GM23248 (cell line): ENCODE results near the gene DPP10. TPM values are rescaled to one million over a fixed set of nuclear protein-coding genes. Genes with fewer than 3 reads are reported as not detected.
"Not testable (repeated sequence)": the region's sequence is repeated elsewhere in the genome, so short reads cannot be mapped to it uniquely, and the experiment has no call there.

Source experiments
- DNase-seq: peaks from one replicate; pipeline ENCODE4 v3.0.0-alpha.2; 2015
- H2AFZ ChIP-seq: fragments of 200-600 bp; sonication (generic); 2 replicates; pipeline ENCODE4 v1.6.1; 2016; ENCODE audit warnings: antibody characterized with exemption
- H3F3A ChIP-seq: fragments of 200-600 bp; sonication (generic); 2 replicates; pipeline ENCODE4 v1.6.1; 2016; ENCODE audit warnings: mild to moderate bottlenecking, antibody characterized with exemption, mixed run types; ENCODE audit not compliant: insufficient read depth
- H3K27ac ChIP-seq: fragments of 200-600 bp; sonication (generic); 2 replicates; pipeline ENCODE4 v1.5.1; 2016; ENCODE audit warnings: mild to moderate bottlenecking
- H3K27me3 ChIP-seq: fragments of 200-600 bp; sonication (generic); replicated peaks from 2 replicates; pipeline ENCODE4 v1.6.1; 2016; ENCODE audit warnings: mild to moderate bottlenecking; ENCODE audit not compliant: insufficient read depth
- H3K36me3 ChIP-seq: fragments of 200-600 bp; sonication (generic); 2 replicates; pipeline ENCODE4 v1.6.1; 2016; ENCODE audit warnings: low read depth, mild to moderate bottlenecking
- H3K4me1 ChIP-seq: fragments of 200-600 bp; sonication (generic); 2 replicates; pipeline ENCODE4 v1.6.1; 2016; ENCODE audit warnings: mild to moderate bottlenecking; ENCODE audit not compliant: insufficient read depth
- H3K4me2 ChIP-seq: fragments of 200-600 bp; sonication (generic); one replicate; pipeline ENCODE4 v1.6.1; 2016; ENCODE audit warnings: mild to moderate bottlenecking; ENCODE audit not compliant: unreplicated experiment
- H3K4me3 ChIP-seq: fragments of 200-600 bp; sonication (generic); 2 replicates; pipeline ENCODE4 v1.5.1; 2016; ENCODE audit warnings: mild to moderate bottlenecking
- H3K79me2 ChIP-seq: fragments of 200-600 bp; sonication (generic); 2 replicates; pipeline ENCODE4 v1.6.1; 2016; ENCODE audit warnings: mild to moderate bottlenecking; ENCODE audit not compliant: insufficient read depth
- H3K9ac ChIP-seq: fragments of 200-600 bp; sonication (generic); 2 replicates; pipeline ENCODE4 v1.6.1; 2016; ENCODE audit warnings: mild to moderate bottlenecking
- H3K9me2 ChIP-seq: fragments of 200-600 bp; sonication (generic); 2 replicates; pipeline ENCODE4 v1.6.1; 2016; ENCODE audit warnings: mixed run types, mild to moderate bottlenecking, moderate library complexity; ENCODE audit not compliant: insufficient read depth
- H3K9me3 ChIP-seq: fragments of 200-600 bp; sonication (generic); one replicate; pipeline ENCODE4 v1.6.1; 2017; ENCODE audit warnings: low read depth
- H4K20me1 ChIP-seq: fragments of 200-600 bp; sonication (generic); 2 replicates; pipeline ENCODE4 v1.6.0; 2016; ENCODE audit not compliant: insufficient read depth
- EZH2 ChIP-seq: fragments of 200-600 bp; sonication (generic); IDR thresholded peaks from 2 replicates; pipeline ENCODE4 v1.6.1; 2018; ENCODE audit warnings: antibody characterized with exemption, mild to moderate bottlenecking; ENCODE audit not compliant: insufficient read depth, poor library complexity, severe bottlenecking
- EZH2phosphoT487 ChIP-seq: fragments of 200-600 bp; sonication (generic); IDR thresholded peaks from 2 replicates; pipeline ENCODE4 v1.6.1; 2018; ENCODE audit warnings: antibody characterized with exemption, moderate library complexity, mild to moderate bottlenecking, low read depth; ENCODE audit not compliant: insufficient read depth
- WGBS, 2 experiments: methylation state at CpG; one replicate each; pipeline ENCODE4 v1.1.6; 2015 to 2017; ENCODE audit warnings: low lambda C conversion rate in 2 of 2, low coverage in 1 of 2; ENCODE audit errors: missing lambda C conversion rate in 2 of 2; 5-methylcytosine and 5-hydroxymethylcytosine counted together
- in situ Hi-C: fragments of 300-500 bp; cut with MboI; formaldehyde crosslinking; loops from 2 replicates; pipeline ENCODE4 v1.15.0; 2020
- polyA plus RNA-seq: library from polyadenylated mRNA; unstranded; fragments of >200 nt; fragmentation: Nextera tagmentation; extraction: Ambion mirVana; gene quantifications from 2 replicates; pipeline ENCODE4 v1.2.1, GENCODE V29; 2016
- total RNA-seq: library from RNA; depleted of rRNA; stranded (reverse); fragments of >200 nt; shearing (Covaris generic); gene quantifications from 2 replicates; pipeline ENCODE4 v1.2.3, GENCODE V29; 2014

DPP10 gene
- total and polyA plus RNA-seq, 2 experiments from 2014 or later = not detected

GRCh38 chr2:115011721-115012120 is 569.3 kb downstream of the DPP10 start:
- Histone ChIP-seq H3K4me3 (no peak overlapping the region), H3K79me2 (no peaks in the 10 kb centered on the region), H2AFZ (no peak overlapping the region), H3K9me3 (no peaks in the 10 kb centered on the region), H4K20me1 (no peaks in the 10 kb centered on the region), H3K27ac (no peak overlapping the region), H3K9ac (no peak overlapping the region), H3K4me1 (no peaks in the 10 kb centered on the region), H3F3A (no peaks in the 10 kb centered on the region), H3K9me2 (no peaks in the 10 kb centered on the region), H3K27me3 (no peaks in the 10 kb centered on the region), H3K4me2 (no peak overlapping the region), H3K36me3 (no peaks in the 10 kb centered on the region)
- DNase-seq = no peak
- TF ChIP-seq EZH2 (no peak), EZH2phosphoT487 (no peak)
- in situ Hi-C loops = no loop called here
- WGBS, 2 experiments = 12 to 29% methylated on average over 4 of the region's 4 CpGs

GRCh38 chr2:115022013-115022412 is 579.6 kb downstream of the DPP10 start:
- H3K79me2 ChIP-seq, H2AFZ ChIP-seq, H3K36me3 ChIP-seq, H3F3A ChIP-seq, in situ Hi-C loops, H4K20me1 ChIP-seq, DNase-seq, H3K27ac ChIP-seq, H3K9ac ChIP-seq, H3K4me3 ChIP-seq, H3K9me3 ChIP-seq, H3K4me2 ChIP-seq, H3K27me3 ChIP-seq, H3K9me2 ChIP-seq, H3K4me1 ChIP-seq: not testable (repeated sequence)
- 61 to 68% methylated on average over 3 of the region's 3 CpGs for WGBS, 2 experiments

- H3K9me2 ChIP-seq = no peaks in the 10 kb centered on the region
- no peaks in the 10 kb centered on the region for H3F3A ChIP-seq
- no peaks in the 10 kb centered on the region for H3K27me3 ChIP-seq
- no peak for DNase-seq
- H3K9ac ChIP-seq = no peak overlapping the region
- H2AFZ ChIP-seq = no peak overlapping the region
- WGBS, 2 experiments = 16 to 22% methylated on average over 3 of the region's 3 CpGs
- H3K9me3 ChIP-seq = no peaks in the 10 kb centered on the region
- no peak overlapping the region for H3K27ac ChIP-seq
- no peak overlapping the region for H3K4me3 ChIP-seq
- TF ChIP-seq EZH2phosphoT487 (no peak), EZH2 (no peak)
- no peak overlapping the region for H3K4me2 ChIP-seq
- in situ Hi-C loops = no loop called here
- no peaks in the 10 kb centered on the region for H3K36me3 ChIP-seq
- H3K79me2 ChIP-seq = no peaks in the 10 kb centered on the region
- H3K4me1 ChIP-seq = no peaks in the 10 kb centered on the region
- no peaks in the 10 kb centered on the region for H4K20me1 ChIP-seq
Observed at GRCh38 chr2:115034801-115035200, 592.4 kb downstream of the DPP10 start.

- no peak overlapping the region for H3K4me3 ChIP-seq
- no peaks in the 10 kb centered on the region for H3K36me3 ChIP-seq
- H3K9ac ChIP-seq = no peak overlapping the region
- no peaks in the 10 kb centered on the region for H4K20me1 ChIP-seq
- no peak overlapping the region for H2AFZ ChIP-seq
- no peaks in the 10 kb centered on the region for H3K4me1 ChIP-seq
- 0 to 2% methylated on average over 2 of the region's 2 CpGs for WGBS, 2 experiments
- no peaks in the 10 kb centered on the region for H3K9me3 ChIP-seq
- in situ Hi-C loops = no loop called here
- H3K9me2 ChIP-seq = no peaks in the 10 kb centered on the region
- H3K27me3 ChIP-seq = no peaks in the 10 kb centered on the region
- TF ChIP-seq EZH2 = no peak
- TF ChIP-seq EZH2phosphoT487 = no peak
- no peak overlapping the region for H3K4me2 ChIP-seq
- H3K27ac ChIP-seq = no peak overlapping the region
- no peaks in the 10 kb centered on the region for H3K79me2 ChIP-seq
- H3F3A ChIP-seq = no peaks in the 10 kb centered on the region
- no peak for DNase-seq
Observed at GRCh38 chr2:115036818-115037217, 594.4 kb downstream of the DPP10 start.

GRCh38 chr2:115057473-115057872 is 615.0 kb downstream of the DPP10 start:
- H2AFZ ChIP-seq = no peak overlapping the region
- H3K36me3 ChIP-seq = no peaks in the 10 kb centered on the region
- no peaks in the 10 kb centered on the region for H3F3A ChIP-seq
- no peak overlapping the region for H3K4me3 ChIP-seq
- H3K27me3 ChIP-seq = no peaks in the 10 kb centered on the region
- H3K4me1 ChIP-seq = no peaks in the 10 kb centered on the region
- H3K79me2 ChIP-seq = no peaks in the 10 kb centered on the region
- TF ChIP-seq EZH2 (no peak), EZH2phosphoT487 (no peak)
- H3K9me3 ChIP-seq = no peaks in the 10 kb centered on the region
- no peak overlapping the region for H3K27ac ChIP-seq
- H3K9me2 ChIP-seq = no peaks in the 10 kb centered on the region
- H3K4me2 ChIP-seq = no peak overlapping the region
- no peak overlapping the region for H3K9ac ChIP-seq
- H4K20me1 ChIP-seq = no peaks in the 10 kb centered on the region
- in situ Hi-C loops = no loop called here
- 0 to 1% methylated on average over 2 of the region's 2 CpGs for WGBS, 2 experiments
- DNase-seq = no peak
